ENCODE measurements around the gene CLIC6.

- TF ChIP-seq TSHZ1 (CRISPR knock-in tag; IDR thresholded peaks at IDR 0.05) (no peak), SNRNP70 (optimal IDR thresholded peaks at IDR 0.05; ENCODE audit: low read depth, low read length) (no peak), TCFL5 (CRISPR knock-in tag; conservative IDR thresholded peaks at IDR 0.05) (no peak), ZNF830 (CRISPR knock-in tag; IDR thresholded peaks at IDR 0.05) (no peak), ZBTB33 (CRISPR knock-in tag; IDR thresholded peaks at IDR 0.05) (no peak), ZNF318 (IDR thresholded peaks at IDR 0.05; ENCODE audit: borderline replicate concordance in 1 of 2, low read depth in 1 of 2) (no peak), FOXP4 (CRISPR knock-in tag; IDR thresholded peaks at IDR 0.05; ENCODE audit: borderline replicate concordance) (no peak), ZNF780A (CRISPR knock-in tag; IDR thresholded peaks at IDR 0.05) (no peak), SIRT6 (IDR thresholded peaks at IDR 0.05; ENCODE audit: low read depth, low read length) (no peak), XRCC5 (IDR thresholded peaks at IDR 0.05; ENCODE audit: low read depth, low read length) (no peak)
Measured at GRCh38 chr21:34704119-34704518, 35.3 kb downstream of the CLIC6 start.
